NB4 (cell line): ENCODE data around the gene MOB3B.

ENCODE experiments used
- POLR2A ChIP-seq: IDR thresholded peaks from 2 replicates; pipeline ENCODE4 v1.6.1; 2011; ENCODE audit warnings: mild to moderate bottlenecking; ENCODE audit not compliant: insufficient read length; ENCODE audit errors: extremely low read depth
- TF ChIP-seq, protein P1 (sequence below): IDR thresholded peaks from one replicate; pipeline ENCODE4 v1.5.1; 2012; ENCODE audit warnings: low read depth, low read length

DNA sequence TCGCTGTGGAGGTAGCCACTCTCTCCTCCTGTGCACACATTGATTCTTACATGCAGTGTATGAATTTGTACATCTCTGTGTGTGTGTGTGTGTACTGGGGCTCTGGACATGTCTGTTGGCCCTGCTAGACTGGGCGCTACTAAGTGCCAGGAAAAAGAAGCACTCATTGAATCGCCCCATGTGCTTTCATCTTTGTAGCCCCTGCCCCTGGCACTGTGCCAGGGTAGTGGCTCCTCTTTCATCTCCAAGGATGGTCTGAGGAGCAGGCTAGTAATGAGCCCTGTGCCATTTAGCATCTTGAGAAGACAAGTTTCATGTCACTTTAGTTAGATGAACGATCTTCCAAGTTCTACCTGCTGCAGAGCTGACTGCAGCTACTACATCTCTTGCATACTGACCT, 198.2 kb downstream of the MOB3B start:
- TF ChIP-seq, protein P1, sequence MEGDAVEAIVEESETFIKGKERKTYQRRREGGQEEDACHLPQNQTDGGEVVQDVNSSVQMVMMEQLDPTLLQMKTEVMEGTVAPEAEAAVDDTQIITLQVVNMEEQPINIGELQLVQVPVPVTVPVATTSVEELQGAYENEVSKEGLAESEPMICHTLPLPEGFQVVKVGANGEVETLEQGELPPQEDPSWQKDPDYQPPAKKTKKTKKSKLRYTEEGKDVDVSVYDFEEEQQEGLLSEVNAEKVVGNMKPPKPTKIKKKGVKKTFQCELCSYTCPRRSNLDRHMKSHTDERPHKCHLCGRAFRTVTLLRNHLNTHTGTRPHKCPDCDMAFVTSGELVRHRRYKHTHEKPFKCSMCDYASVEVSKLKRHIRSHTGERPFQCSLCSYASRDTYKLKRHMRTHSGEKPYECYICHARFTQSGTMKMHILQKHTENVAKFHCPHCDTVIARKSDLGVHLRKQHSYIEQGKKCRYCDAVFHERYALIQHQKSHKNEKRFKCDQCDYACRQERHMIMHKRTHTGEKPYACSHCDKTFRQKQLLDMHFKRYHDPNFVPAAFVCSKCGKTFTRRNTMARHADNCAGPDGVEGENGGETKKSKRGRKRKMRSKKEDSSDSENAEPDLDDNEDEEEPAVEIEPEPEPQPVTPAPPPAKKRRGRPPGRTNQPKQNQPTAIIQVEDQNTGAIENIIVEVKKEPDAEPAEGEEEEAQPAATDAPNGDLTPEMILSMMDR = no peak
- TF ChIP-seq POLR2A = no peak
